ENCODE measurements around the gene BCL6. TPM values are rescaled to one million over a fixed set of nuclear protein-coding genes. Genes with fewer than 3 reads are reported as not detected.

Gene BCL6
- total RNA-seq, 4 donors from 2014 or later: 6.6 to 188 (median 51.0) TPM

- intact Hi-C loops (cut with DNase I; ENCODE audit: low total_unique reads): no loop called here
- no peak for DNase-seq
- no peak for TF ChIP-seq CTCF (IDR thresholded peaks at IDR 0.05)
- TF ChIP-seq POLR2A (IDR thresholded peaks at IDR 0.05): no peak
- Histone ChIP-seq H3K27me3 (no peaks in the 10 kb centered on the region), H3K27ac (peak overlapping the region; percentile 98 to 100), H3K4me3 (peak overlapping the region; percentile 63 to 86), H3K9me3 (no peaks in the 10 kb centered on the region), H3K4me1 (peaks cover 6 to 7% of the 10 kb centered on the region in 2 donors), H3K36me3 (no peaks in the 10 kb centered on the region)
Observed at GRCh38 chr3:187739094-187739560, 6.1 kb downstream of the BCL6 start.

GRCh38 chr3:187738331-187739093, 6.8 kb downstream of the BCL6 start:
- TF ChIP-seq CTCF (IDR thresholded peaks at IDR 0.05) (peak; percentile 72 to 85 (median 78)), POLR2A (IDR thresholded peaks at IDR 0.05) (peak; percentile 24 to 37)
- H3K4me3 ChIP-seq: peak overlapping the region; percentile 63 to 86
- H3K27me3 ChIP-seq: no peaks in the 10 kb centered on the region
- H3K4me1 ChIP-seq: peaks cover 6 to 7% of the 10 kb centered on the region in 2 donors
- H3K36me3 ChIP-seq: no peaks in the 10 kb centered on the region
- intact Hi-C loops (cut with DNase I; ENCODE audit: low total_unique reads): no loop called here
- peak overlapping the region; percentile 98 to 100 for H3K27ac ChIP-seq
- no peaks in the 10 kb centered on the region for H3K9me3 ChIP-seq
- peak; percentile 88 to 96 for DNase-seq

- DNase-seq: no peak
- TF ChIP-seq CTCF (IDR thresholded peaks at IDR 0.05) (no peak), POLR2A (IDR thresholded peaks at IDR 0.05) (peak; percentile 4 to 11)
- intact Hi-C loops (cut with DNase I; ENCODE audit: low total_unique reads): no loop called here
- H3K27me3 ChIP-seq: no peaks in the 10 kb centered on the region
- no peaks in the 10 kb centered on the region for H3K9me3 ChIP-seq
- H3K4me1 ChIP-seq: peaks cover 6 to 7% of the 10 kb centered on the region in 2 donors
- H3K4me3 ChIP-seq: peak overlapping the region; percentile 63 to 86
- peak overlapping the region; percentile 98 to 100 for H3K27ac ChIP-seq
- no peaks in the 10 kb centered on the region for H3K36me3 ChIP-seq
Observed at GRCh38 chr3:187738071-187738330, 7.3 kb downstream of the BCL6 start.

GRCh38 chr3:187737368-187738070, 7.7 kb downstream of the BCL6 start:
- no peaks in the 10 kb centered on the region for H3K9me3 ChIP-seq
- H3K36me3 ChIP-seq: no peaks in the 10 kb centered on the region
- intact Hi-C loops (cut with DNase I; ENCODE audit: low total_unique reads): no loop called here
- peak overlapping the region; percentile 63 to 86 for H3K4me3 ChIP-seq
- peak overlapping the region; percentile 98 to 100 for H3K27ac ChIP-seq
- DNase-seq: peak; percentile 63 to 72
- peaks cover 6 to 7% of the 10 kb centered on the region in 2 donors for H3K4me1 ChIP-seq
- no peaks in the 10 kb centered on the region for H3K27me3 ChIP-seq
- peak in 1 of 2 donors; percentile 11 for TF ChIP-seq POLR2A (IDR thresholded peaks at IDR 0.05)
- TF ChIP-seq CTCF (IDR thresholded peaks at IDR 0.05): peak in 2 of 4 experiments; percentile 12 to 18

- no peak for TF ChIP-seq CTCF (IDR thresholded peaks at IDR 0.05)
- Histone ChIP-seq H3K4me3 (peak overlapping the region; percentile 63 to 86), H3K27ac (peak overlapping the region; percentile 98 to 100), H3K4me1 (peaks cover 6 to 7% of the 10 kb centered on the region in 2 donors), H3K36me3 (no peaks in the 10 kb centered on the region), H3K27me3 (no peaks in the 10 kb centered on the region), H3K9me3 (no peaks in the 10 kb centered on the region)
- no peak for DNase-seq
- intact Hi-C loops (cut with DNase I; ENCODE audit: low total_unique reads): no loop called here
Observed at GRCh38 chr3:187737006-187737367, 8.3 kb downstream of the BCL6 start.

Measured in uterus (tissue), 4 donors.